ENCODE results near the gene TTYH2. TPM values are rescaled to one million over a fixed set of nuclear protein-coding genes. Genes with fewer than 3 reads are reported as not detected.

The TTYH2 gene
- polyA plus RNA-seq, 3 donors = 12.3 to 57.4 (median 18.7) TPM

DNA sequence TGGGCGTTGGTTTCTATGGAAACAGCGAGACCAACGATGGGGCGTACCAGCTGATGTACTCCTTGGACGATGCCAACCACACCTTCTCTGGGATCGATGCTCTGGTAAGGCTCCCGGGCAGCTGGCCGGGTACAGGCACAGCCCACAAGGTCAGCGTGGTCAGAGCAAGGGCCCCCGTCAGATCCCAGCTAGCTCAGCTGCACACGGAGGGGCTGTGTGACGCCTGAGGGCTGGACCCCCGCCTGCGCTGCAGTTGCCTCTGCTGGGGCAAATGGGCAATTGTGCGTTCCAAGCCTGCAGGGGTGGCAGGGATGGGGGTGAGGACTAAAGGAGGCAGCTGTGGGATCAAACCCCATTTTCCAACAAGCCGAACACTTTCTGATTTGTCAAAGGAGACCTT is 17.5 kb downstream of the TTYH2 start:
- no peak overlapping the region for H3K4me2 ChIP-seq (replicated peaks; ENCODE audit: extremely low read depth, low read length, poor library complexity, severe bottlenecking)
- H3K9ac ChIP-seq (ENCODE audit: insufficient read depth, low read length, poor library complexity, severe bottlenecking) = no peak overlapping the region
- no peaks in the 10 kb centered on the region for H3K9me3 ChIP-seq (replicated peaks in 1 of 2; ENCODE audit: control insufficient read depth in 1 of 2, insufficient read depth in 1 of 2, low read length in 2 of 2)
- no peak overlapping the region for H3K27ac Mint-ChIP-seq
- H3K79me2 ChIP-seq (ENCODE audit: insufficient read depth, low read length) = no peaks in the 10 kb centered on the region
- no peak overlapping the region for H3K27ac ChIP-seq (ENCODE audit: low read depth in 1 of 2, low read length in 2 of 2)
- H3K36me3 Mint-ChIP-seq = peaks cover 57 to 74% of the 10 kb centered on the region in 2 donors
- no peak for TF ChIP-seq CTCF (IDR thresholded peaks at IDR 0.05)
- WGBS (ENCODE audit: insufficient coverage) = 95% methylated on average over 11 of the region's 16 CpGs
- H3K4me3 ChIP-seq (replicated peaks in 1 of 3; ENCODE audit: low read depth in 2 of 3, low read length in 3 of 3) = no peak overlapping the region
- intact Hi-C loops (cut with micrococcal nuclease) = no loop called here
- peaks cover 0 to 1% (median 0%) of the 10 kb centered on the region in 3 donors for H3K27me3 Mint-ChIP-seq (ENCODE audit: low read depth in 3 of 3)
- no peaks in the 10 kb centered on the region for H3K9me3 Mint-ChIP-seq
- no peak overlapping the region for H3K4me3 Mint-ChIP-seq
- H2AFZ ChIP-seq (ENCODE audit: insufficient read depth, low read depth, low read length, poor library complexity, severe bottlenecking) = no peak overlapping the region
- H3K36me3 ChIP-seq (replicated peaks in 1 of 2; ENCODE audit: control insufficient read depth in 1 of 2, insufficient read depth in 2 of 2, low read length in 2 of 2) = peaks cover 39 to 67% of the 10 kb centered on the region in 2 donors
- H4K20me1 ChIP-seq (ENCODE audit: insufficient read depth, low read length) = peaks cover 25% of the 10 kb centered on the region
- DNase-seq = no peak
- H3K4me1 ChIP-seq (ENCODE audit: control insufficient read depth in 1 of 2, insufficient read depth in 2 of 2, low read length in 2 of 2) = peaks cover 37 to 40% of the 10 kb centered on the region in 2 donors
- H3K27me3 ChIP-seq (ENCODE audit: control insufficient read depth in 2 of 2, insufficient read depth in 2 of 2, low read length in 2 of 2) = no peaks in the 10 kb centered on the region
- H3K4me1 Mint-ChIP-seq = peaks cover 32% of the 10 kb centered on the region

GRCh38 chr17:74231928-74232907 is 18.8 kb downstream of the TTYH2 start:
- Mint-ChIP-seq H3K36me3 (peaks cover 52 to 70% of the 10 kb centered on the region in 2 donors), H3K27me3 (ENCODE audit: low read depth in 3 of 3) (no peaks in the 10 kb centered on the region), H3K4me1 (peaks cover 27% of the 10 kb centered on the region), H3K9me3 (no peaks in the 10 kb centered on the region), H3K27ac (peak overlapping the region in 4 of 7 donors; percentile 35 to 74 (median 54)), H3K4me3 (no peak overlapping the region)
- Histone ChIP-seq H3K36me3 (replicated peaks in 1 of 2; ENCODE audit: control insufficient read depth in 1 of 2, insufficient read depth in 2 of 2, low read length in 2 of 2) (peaks cover 36 to 68% of the 10 kb centered on the region in 2 donors), H3K4me2 (replicated peaks; ENCODE audit: extremely low read depth, low read length, poor library complexity, severe bottlenecking) (peak overlapping the region; percentile 22), H3K4me1 (ENCODE audit: control insufficient read depth in 1 of 2, insufficient read depth in 2 of 2, low read length in 2 of 2) (peaks cover 39 to 44% of the 10 kb centered on the region in 2 donors), H3K79me2 (ENCODE audit: insufficient read depth, low read length) (no peaks in the 10 kb centered on the region), H3K4me3 (replicated peaks in 1 of 3; ENCODE audit: low read depth in 2 of 3, low read length in 3 of 3) (no peak overlapping the region), H3K9me3 (replicated peaks in 1 of 2; ENCODE audit: control insufficient read depth in 1 of 2, insufficient read depth in 1 of 2, low read length in 2 of 2) (no peaks in the 10 kb centered on the region), H3K27me3 (ENCODE audit: control insufficient read depth in 2 of 2, insufficient read depth in 2 of 2, low read length in 2 of 2) (no peaks in the 10 kb centered on the region), H2AFZ (ENCODE audit: insufficient read depth, low read depth, low read length, poor library complexity, severe bottlenecking) (no peak overlapping the region), H4K20me1 (ENCODE audit: insufficient read depth, low read length) (peaks cover 17% of the 10 kb centered on the region), H3K27ac (ENCODE audit: low read depth in 1 of 2, low read length in 2 of 2) (peak overlapping the region in 1 of 2 donors; percentile 96), H3K9ac (ENCODE audit: insufficient read depth, low read length, poor library complexity, severe bottlenecking) (peak overlapping the region; percentile 21)
- intact Hi-C loops (cut with micrococcal nuclease) = no loop called here
- DNase-seq = peak in 1 of 3 donors; percentile 29
- 94% methylated on average over 16 of the region's 17 CpGs for WGBS (ENCODE audit: insufficient coverage)
- TF ChIP-seq CTCF (IDR thresholded peaks at IDR 0.05) = no peak
